HG02610 (cell line): ENCODE results near the gene NUTF2.
"Not testable (repeated sequence)": the region's sequence is repeated elsewhere in the genome, so short reads cannot be mapped to it uniquely, and the experiment has no call there.

ENCODE experiments used
- ATAC-seq: cut with Tn5 transposase; IDR thresholded peaks from one replicate; pipeline ENCODE4 v1.9.1; 2021; ENCODE audit warnings: mild to moderate bottlenecking, moderate library complexity; ENCODE audit not compliant: unreplicated experiment

Gene NUTF2

GRCh38 chr16:67862623-67863583, 16.2 kb downstream of the NUTF2 start:
- ATAC-seq, result no peak

DNA sequence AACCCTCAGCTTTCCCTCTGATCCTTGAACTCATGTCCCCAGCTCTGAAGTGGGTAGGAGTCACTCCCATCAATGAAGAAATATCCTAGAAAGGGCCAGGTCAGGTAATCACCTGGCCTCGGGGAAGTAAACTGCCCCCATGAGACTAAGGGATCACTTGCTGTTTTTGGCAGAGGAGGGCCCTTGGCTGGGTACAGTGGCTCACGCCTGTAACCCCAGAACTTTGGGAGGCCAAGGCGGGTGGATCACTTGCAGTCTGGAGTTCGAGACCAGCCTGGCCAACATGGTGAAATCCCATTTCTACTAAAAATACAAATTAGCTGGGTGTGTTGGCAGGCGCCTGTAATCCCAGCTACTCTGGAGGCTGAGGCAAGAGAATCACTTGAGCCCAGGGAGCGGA, 17.3 kb downstream of the NUTF2 start:
- not testable (repeated sequence) for ATAC-seq

- ATAC-seq, result no peak
Observed at GRCh38 chr16:67864594-67864993, 17.9 kb downstream of the NUTF2 start.

GRCh38 chr16:67865318-67865717, 18.6 kb downstream of the NUTF2 start:
- no peak for ATAC-seq

- no peak for ATAC-seq
Observed at GRCh38 chr16:67868290-67868689, 21.6 kb downstream of the NUTF2 start.

DNA sequence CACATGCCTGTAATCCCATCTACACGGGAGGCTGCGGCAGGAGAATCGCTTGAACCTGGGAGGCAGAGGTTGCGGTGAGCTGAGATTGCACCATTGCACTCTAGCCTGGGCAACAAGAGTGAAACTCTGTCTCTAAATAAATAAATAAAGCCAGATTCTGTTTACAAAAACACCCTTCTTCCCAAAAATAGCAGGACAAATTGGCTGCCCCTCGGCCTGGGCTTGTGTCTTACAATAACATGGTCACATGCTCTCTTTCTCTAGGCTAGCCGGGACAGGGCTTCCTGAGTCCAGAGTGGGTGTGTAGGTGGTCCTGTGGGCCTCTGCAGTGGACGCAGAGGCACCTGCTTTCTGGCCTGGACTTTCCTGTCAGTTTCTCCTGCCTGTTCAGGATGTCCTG, 22.9 kb downstream of the NUTF2 start:
- ATAC-seq, result no peak

DNA sequence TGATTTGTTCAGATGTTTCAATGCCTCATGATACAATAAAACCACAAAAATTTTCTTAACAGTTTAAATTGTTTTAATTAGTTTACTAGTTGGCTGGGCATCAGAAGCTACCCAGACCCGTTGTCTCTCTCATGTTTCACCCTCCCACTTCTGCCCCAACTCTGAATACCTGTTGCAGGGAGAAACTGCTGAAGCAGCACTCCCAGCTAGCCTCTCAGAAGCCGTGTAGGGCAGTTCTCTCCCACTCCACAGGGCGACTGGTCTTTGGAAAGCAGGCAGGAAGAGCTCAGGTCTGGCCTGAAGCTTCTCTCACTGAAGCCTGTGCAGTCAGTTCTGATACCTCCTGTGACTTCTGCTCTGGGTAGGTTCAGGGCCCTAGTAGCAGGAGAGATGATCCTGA, 24.5 kb downstream of the NUTF2 start:
- ATAC-seq, result no peak

- ATAC-seq, result no peak
Observed at GRCh38 chr16:67872131-67872630, 25.4 kb downstream of the NUTF2 start.

DNA sequence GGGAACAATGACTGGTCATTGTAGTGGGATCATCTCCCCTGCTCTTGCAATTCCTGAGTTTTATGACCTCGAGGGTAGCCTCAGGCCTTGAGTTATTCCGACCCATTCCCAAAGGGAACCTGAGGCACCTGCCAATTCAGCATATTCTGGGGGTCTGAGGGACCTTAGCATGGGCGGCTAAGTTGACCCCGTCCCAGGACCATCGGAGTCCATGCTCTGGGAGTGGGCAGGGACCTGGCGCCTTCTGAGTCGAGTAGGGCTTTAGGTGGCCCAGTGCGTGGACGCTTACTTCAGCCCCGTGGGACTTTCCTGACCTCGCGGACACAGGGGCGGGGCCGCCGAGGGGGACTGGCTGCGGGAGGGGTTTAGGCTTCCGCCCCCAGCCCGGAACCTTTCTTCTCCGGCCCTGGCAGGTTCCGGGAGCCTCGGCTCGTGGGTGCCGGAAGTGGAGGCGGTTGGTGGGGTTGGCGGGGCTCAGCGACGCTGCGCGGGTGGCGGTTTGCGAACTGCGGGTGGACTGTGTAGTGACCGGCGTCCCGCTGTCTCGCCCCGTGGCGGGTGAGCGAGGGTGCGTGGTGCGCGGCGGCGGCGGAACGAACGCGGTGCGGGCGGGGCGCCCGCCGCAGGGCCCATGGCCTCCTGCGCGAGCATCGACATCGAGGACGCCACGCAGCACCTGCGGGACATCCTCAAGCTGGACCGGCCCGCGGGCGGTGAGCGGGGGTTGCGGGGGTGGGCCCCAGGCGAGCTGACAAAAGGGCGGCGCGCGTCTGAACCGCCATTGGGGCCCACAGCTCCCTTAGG, 26.1 kb downstream of the NUTF2 start, which contains the start of gene EDC4:
Gene EDC4 (plus strand): TSS at position 422 of the 804 bp plus-strand sequence. CDS start 210 bp downstream, at position 632.
- ATAC-seq, result peak; percentile 81

DNA sequence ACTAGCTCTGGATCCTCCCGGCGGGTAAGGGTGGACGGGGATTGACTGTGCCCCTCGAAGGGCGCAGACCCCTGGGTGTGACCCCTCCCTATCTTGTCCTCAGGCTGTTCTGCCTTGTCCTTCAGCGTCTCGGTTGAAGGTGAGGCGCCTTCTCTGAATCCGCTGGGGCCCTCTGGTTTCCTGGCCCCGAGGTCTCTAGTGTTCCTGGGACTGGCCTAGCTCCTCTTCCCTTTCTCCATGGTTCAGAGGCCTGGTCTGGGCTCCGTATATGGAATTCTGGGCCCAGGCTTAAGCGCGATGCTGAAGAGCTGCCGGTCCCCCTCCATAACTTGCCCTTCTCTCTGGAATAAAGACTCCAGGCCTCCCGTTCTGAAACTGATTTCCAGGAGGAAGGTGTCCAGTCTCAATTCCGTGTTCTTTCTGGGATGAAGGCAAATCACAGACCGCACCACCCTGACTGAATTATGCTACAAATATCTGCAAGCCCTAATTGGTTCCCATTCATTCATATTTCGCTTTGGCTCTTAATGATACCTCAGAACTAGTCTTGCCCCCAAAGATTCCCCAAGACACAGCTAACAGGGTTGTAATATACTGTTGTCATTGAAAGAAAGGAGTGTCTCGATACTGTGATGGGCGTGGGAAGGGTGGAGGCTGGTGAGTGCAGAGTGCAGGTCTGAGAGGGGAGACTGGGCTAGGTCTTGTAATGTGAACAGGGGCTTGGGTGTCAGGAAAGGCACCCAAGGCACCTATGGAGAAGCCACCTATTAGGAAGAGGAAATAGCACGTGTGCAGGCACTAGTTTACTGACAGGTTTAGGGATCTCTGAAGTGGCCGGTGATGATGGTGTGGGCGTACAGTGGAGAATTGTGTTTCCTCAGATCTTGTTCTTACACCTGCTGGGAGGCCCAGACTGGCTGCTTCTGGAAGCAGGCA, 27.0 kb downstream of the NUTF2 start:
- no peak for ATAC-seq

GRCh38 chr16:67874372-67874771, 27.6 kb downstream of the NUTF2 start:
- ATAC-seq, result no peak

DNA sequence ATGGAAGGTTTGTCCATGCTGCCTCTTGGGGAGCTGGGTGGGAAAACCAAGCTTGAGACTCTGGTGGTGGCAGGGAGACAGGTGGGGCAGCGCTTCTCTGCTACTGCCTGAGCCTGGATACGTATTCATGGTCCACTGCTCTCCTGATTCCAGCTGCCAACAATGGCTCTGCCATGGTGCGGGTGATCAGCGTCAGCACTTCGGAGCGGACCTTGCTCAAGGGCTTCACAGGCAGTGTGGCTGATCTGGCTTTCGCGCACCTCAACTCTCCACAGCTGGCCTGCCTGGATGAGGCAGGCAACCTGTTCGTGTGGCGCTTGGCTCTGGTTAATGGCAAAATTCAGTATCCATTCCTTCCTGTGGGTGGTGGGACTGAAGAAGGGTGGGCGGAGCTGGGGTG, 30.3 kb downstream of the NUTF2 start:
- ATAC-seq, result no peak

GRCh38 chr16:67878232-67878631, 31.5 kb downstream of the NUTF2 start:
- ATAC-seq, result no peak

- no peak for ATAC-seq
Observed at GRCh38 chr16:67878846-67879245, 32.1 kb downstream of the NUTF2 start.

GRCh38 chr16:67879462-67879861, 32.7 kb downstream of the NUTF2 start:
- no peak for ATAC-seq

DNA sequence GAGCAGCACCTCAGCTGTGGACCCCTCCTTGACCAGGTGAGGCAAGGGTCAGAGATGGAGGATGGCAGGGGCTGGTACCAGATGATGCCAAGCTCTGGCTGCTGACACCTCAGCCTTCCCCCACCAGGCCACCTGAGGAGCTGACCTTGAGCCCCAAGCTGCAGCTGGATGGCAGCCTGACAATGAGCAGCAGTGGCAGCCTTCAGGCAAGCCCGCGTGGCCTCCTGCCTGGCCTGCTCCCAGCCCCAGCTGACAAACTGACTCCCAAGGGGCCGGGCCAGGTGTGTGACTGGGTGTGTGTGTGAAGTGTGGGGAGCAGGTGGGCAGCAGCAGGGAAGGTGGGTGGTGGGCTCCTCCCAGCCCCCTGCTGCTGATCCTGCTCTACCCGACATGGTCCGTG, 33.2 kb downstream of the NUTF2 start:
- no peak for ATAC-seq

DNA sequence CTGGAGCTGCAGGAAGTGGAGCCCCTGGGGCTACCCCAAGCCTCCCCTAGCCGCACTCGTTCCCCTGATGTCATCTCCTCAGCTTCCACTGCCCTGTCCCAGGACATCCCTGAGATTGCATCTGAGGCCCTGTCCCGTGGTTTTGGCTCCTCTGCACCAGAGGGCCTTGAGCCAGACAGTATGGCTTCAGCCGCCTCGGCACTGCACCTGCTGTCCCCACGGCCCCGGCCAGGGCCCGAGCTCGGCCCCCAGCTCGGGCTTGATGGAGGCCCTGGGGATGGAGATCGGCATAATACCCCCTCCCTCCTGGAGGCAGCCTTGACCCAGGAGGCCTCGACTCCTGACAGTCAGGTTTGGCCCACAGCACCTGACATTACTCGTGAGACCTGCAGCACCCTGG, 33.9 kb downstream of the NUTF2 start:
- ATAC-seq, result no peak

DNA sequence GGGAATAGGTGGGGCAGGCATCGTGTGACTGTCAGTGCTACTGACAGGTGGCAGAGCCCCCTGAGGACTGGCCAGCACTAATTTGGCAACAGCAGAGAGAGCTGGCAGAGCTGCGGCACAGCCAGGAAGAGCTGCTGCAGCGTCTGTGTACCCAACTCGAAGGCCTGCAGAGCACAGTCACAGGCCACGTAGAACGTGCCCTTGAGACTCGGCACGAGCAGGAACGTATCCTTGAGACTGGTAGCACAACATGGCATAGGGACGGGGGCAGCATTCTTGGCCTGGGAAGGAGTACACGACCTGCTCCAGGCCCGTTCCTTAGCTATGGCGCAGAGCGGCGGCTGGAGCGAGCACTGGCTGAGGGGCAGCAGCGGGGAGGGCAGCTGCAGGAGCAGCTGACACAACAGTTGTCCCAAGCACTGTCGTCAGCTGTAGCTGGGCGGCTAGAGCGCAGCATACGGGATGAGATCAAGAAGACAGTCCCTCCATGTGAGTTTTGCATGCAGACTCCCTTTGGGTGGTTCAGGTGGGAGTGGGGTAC, 35.0 kb downstream of the NUTF2 start:
- no peak for ATAC-seq

GRCh38 chr16:67882374-67883145, 35.8 kb downstream of the NUTF2 start:
- no peak for ATAC-seq
